SW 1271 (cell line): ENCODE results near the gene PTGES2.

Source experiments
- DNase-seq, 2 experiments: peaks; one replicate each; lab custom pipeline; 2025; lab: John Stamatoyannopoulos, UW

The PTGES2 gene

GRCh38 chr9:128153060-128153946 is 25.8 kb upstream of the PTGES2 start:
- no peak for DNase-seq

- no peak for DNase-seq
Observed at GRCh38 chr9:128152133-128153059, 24.9 kb upstream of the PTGES2 start.

- no peak for DNase-seq
Observed at GRCh38 chr9:128151309-128152132, 24.0 kb upstream of the PTGES2 start.

- no peak for DNase-seq
Observed at GRCh38 chr9:128150594-128151308, 23.2 kb upstream of the PTGES2 start.

GRCh38 chr9:128149951-128150593 is 22.5 kb upstream of the PTGES2 start:
- DNase-seq: no peak

GRCh38 chr9:128149001-128149701 is 21.6 kb upstream of the PTGES2 start, which contains the start of gene LCN2:
Gene LCN2, plus strand, starts transcription at chr9:128149453. Its CDS starts 73 bp downstream, at chr9:128149526.
- DNase-seq: no peak

- no peak for DNase-seq
Observed at GRCh38 chr9:128148509-128149000, 21.0 kb upstream of the PTGES2 start.

- DNase-seq: no peak
Observed at GRCh38 chr9:128146591-128147120, 19.1 kb upstream of the PTGES2 start.

- DNase-seq: no peak
Observed at GRCh38 chr9:128145951-128146351, 18.4 kb upstream of the PTGES2 start.

GRCh38 chr9:128145536-128145935 is 18.0 kb upstream of the PTGES2 start:
- DNase-seq: no peak

- no peak for DNase-seq
Observed at GRCh38 chr9:128144239-128145181, 17.0 kb upstream of the PTGES2 start.

- no peak for DNase-seq
Observed at GRCh38 chr9:128143525-128144238, 16.2 kb upstream of the PTGES2 start.

GRCh38 chr9:128142596-128142995 is 15.1 kb upstream of the PTGES2 start:
- DNase-seq: no peak

- no peak for DNase-seq
Observed at GRCh38 chr9:128142061-128142460, 14.5 kb upstream of the PTGES2 start.

GRCh38 chr9:128141604-128142003 is 14.1 kb upstream of the PTGES2 start:
- no peak for DNase-seq

- DNase-seq: no peak
Observed at GRCh38 chr9:128139621-128140020, 12.1 kb upstream of the PTGES2 start.

GRCh38 chr9:128138001-128138400 is 10.5 kb upstream of the PTGES2 start:
- no peak for DNase-seq
